Measurements from ENCODE around the gene SEH1L.

- no peak for TF ChIP-seq ATF2 (IDR thresholded peaks at IDR 0.05; ENCODE audit: low read length)
- TF ChIP-seq NKRF (conservative IDR thresholded peaks at IDR 0.05), result no peak
- TF ChIP-seq POLR2A (IDR thresholded peaks at IDR 0.05; ENCODE audit: low read depth, low read length), result no peak
- TF ChIP-seq PBX3 (IDR thresholded peaks at IDR 0.05; ENCODE audit: insufficient replicate concordance, low read depth, low read length), result no peak
- no peak for TF ChIP-seq MAX (IDR thresholded peaks at IDR 0.05; ENCODE audit: low read depth, low read length)
- TF ChIP-seq POLR2AphosphoS5 (IDR thresholded peaks at IDR 0.05; ENCODE audit: low read length), result no peak
- TF ChIP-seq CTCF (IDR thresholded peaks at IDR 0.05 in 2 of 3, conservative IDR thresholded peaks at IDR 0.05 in 1 of 3; ENCODE audit: control insufficient read depth in 2 of 3, extremely low read depth in 1 of 3, insufficient read depth in 1 of 3, low read depth in 3 of 3, low read length in 3 of 3), result no peak
- no peak for TF ChIP-seq E2F8 (IDR thresholded peaks at IDR 0.05; ENCODE audit: low read depth, partially characterized antibody)
- TF ChIP-seq CEBPZ (IDR thresholded peaks at IDR 0.05; ENCODE audit: low read depth, low read length), result no peak
- TF ChIP-seq SIX5 (IDR thresholded peaks at IDR 0.05; ENCODE audit: low read depth, low read length, severe bottlenecking), result no peak
- TF ChIP-seq PML (IDR thresholded peaks at IDR 0.05; ENCODE audit: low read length), result no peak
- TF ChIP-seq RCOR1 (conservative IDR thresholded peaks at IDR 0.05; ENCODE audit: low read depth, low read length), result no peak
- TF ChIP-seq IKZF1 (conservative IDR thresholded peaks at IDR 0.05), result no peak
These were observed 14.5 kb upstream of the SEH1L start for GRCh38 chr18:12933327-12933726.
